Hematopoietic multipotent progenitor cell treated with erythropoietin and hydrocortisone succinate and interleukin-3 and kit ligand, for 4 days (in vitro differentiated cells): ENCODE measurements around the gene KLF11.
"Not testable (repeated sequence)": the region's sequence is repeated elsewhere in the genome, so short reads cannot be mapped to it uniquely, and the experiment has no call there.

Source experiments
- DNase-seq: peaks from one replicate; pipeline ENCODE4 v3.0.0-alpha.2; 2015

KLF11 gene

DNA sequence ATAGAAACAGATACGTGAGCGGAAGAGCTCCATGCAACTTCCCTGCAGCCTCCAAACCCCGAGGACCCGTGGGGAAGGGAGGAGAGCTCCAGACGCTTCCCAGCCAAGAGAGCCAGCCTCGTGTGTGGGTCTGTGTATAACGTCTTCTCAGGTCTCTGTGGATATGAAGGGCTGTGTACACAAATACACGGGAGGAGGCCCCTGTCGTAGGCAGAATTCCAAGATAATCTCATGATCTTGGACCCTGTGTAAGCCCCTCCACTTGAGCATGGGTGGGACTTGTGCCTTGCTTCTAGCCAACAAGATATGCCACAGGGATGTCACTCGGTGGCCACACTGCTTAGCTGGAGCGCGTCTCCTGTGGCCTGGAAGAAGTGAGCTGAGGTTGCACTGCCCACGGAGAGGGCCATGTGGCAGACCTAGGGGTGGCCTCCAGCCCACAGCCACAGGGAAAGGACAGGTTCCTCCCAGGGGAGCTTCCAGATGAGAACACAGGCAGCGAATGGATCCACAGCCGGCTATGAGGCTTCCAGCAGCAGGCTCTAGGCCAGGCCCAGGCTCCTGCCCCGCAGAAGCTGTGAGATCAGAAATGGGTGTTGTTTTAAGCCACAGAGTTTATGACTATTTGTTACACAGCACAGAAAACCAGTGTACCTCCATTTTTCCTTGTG, 15.6 kb upstream of the KLF11 start:
- no peak for DNase-seq

DNA sequence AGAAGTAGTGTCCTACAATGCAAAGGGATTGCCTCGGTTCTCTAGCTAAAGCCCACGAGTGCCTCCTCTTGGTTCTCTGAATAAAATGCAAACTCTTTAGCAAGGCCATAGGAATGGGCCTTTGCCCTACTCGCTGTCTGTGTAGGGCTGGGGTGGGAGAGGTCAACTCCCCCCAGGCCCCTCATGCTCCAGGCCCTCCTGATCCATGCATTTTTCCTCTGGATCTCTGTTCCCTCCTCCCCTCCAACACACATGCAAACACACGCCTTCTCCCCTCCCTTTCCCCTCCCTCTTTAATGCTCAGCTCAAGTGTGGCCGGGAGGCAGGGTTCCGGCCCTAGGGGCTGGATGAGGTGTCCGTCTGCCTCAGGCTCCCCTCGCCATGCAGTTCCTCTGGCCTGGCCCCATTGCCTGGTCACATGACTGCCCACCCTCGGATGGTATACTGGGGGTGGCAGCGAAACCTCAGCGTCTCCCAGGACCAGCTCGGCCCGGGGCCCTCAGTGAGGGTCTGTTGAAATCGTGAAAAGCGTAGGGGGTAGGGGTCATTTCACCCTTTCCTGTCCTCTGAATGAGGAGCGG, 14.9 kb upstream of the KLF11 start:
- DNase-seq = peak; percentile 24

DNA sequence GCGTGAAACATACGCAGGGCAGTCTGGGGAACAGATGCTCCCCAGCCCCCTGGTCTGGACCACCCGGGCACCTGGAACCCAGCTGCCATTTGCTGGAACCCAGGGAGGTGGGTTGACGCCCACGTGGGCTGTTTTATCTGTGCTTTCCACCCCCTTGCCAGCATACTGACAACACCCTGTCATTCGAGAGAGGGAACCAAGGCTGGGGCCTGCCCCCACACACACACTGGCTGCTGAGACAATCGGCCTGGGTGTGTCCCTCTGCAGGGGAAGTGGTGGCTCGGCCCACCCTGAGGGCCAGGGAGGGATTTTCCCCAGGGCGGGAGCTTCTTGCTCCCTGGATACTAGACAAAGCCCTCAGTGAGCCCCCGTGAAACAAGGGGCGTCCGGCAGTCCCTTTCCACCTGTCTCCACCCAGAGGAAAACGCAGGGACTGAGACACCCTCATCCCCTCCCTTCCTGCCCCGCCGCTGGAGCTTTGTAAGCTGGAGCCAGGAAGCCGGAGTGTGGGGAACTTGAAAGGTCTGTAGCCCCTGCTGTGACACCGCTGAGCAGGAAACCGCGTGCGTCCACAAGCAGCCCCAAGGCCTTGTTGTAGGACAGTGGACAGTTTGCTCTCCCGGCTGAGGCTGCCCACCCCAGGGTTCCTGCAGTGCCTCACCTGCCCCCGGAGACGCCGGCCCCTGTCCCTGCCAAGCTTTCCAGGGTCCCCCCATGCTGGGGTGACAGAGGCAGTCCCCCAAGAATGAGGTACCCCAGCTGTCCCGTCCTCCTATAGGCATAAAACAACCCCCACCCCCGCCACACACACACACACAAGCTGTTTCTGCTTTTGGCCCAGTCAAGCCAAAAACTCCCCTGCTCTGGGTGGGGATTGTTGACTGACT, 14.1 kb upstream of the KLF11 start:
- DNase-seq = peak; percentile 98

DNA sequence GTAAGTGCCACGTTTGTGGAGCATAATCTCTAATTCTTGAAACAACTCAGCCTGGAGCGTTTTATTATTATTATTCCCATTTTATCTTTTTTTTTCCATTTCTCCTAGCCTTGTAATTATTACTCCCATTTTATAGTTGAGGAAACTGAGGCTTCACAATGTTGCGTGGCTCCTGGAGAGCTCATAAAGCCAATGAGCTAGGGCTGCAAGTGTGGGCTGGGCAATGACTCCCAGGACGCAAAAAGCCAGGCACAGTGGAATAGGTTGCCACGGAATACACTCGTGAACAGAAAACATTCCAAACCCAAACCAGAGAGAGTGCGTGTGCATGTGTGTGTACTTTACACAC, 13.5 kb upstream of the KLF11 start:
- DNase-seq = no peak

DNA sequence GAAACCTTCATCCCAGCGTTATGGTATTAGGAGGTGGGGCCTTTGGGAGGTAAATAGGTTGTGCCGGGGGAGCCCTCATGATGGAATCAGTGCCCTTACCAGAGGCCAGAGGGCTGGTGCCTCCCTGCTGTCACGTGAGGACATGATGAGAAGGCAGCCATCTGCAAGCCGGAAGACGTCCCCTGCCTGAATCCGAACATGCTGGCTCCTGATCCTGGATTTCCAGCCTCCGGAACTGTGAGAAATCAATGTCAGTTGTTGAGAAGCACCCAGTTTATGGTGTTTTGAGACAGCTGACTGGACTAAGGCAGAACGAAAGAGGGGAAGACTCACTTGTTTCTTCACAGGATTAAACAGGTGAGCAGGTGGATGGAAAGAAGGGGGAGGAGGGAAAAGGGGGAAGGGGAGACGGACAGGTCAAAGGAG, 13.0 kb upstream of the KLF11 start:
- DNase-seq = peak; percentile 30

DNA sequence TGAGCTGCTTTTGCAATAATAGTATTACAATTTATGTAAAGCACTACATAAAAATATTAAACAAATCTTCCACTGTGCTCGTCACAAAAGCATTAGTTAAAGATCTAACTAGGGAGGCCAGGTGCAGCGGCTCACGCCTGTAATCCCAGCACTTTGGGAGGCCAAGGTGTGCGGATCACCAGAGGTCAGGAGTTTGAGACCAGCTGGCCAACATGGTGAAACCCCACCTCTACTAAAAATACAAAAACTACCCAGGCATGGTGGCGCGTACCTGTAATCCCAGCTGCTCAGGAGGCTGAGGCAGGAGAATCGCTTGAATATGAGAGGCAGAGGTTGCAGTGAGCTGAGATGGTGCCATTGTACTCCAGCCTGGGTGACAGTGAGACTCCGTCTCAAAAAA, 12.6 kb upstream of the KLF11 start:
- not testable (repeated sequence) for DNase-seq

DNA sequence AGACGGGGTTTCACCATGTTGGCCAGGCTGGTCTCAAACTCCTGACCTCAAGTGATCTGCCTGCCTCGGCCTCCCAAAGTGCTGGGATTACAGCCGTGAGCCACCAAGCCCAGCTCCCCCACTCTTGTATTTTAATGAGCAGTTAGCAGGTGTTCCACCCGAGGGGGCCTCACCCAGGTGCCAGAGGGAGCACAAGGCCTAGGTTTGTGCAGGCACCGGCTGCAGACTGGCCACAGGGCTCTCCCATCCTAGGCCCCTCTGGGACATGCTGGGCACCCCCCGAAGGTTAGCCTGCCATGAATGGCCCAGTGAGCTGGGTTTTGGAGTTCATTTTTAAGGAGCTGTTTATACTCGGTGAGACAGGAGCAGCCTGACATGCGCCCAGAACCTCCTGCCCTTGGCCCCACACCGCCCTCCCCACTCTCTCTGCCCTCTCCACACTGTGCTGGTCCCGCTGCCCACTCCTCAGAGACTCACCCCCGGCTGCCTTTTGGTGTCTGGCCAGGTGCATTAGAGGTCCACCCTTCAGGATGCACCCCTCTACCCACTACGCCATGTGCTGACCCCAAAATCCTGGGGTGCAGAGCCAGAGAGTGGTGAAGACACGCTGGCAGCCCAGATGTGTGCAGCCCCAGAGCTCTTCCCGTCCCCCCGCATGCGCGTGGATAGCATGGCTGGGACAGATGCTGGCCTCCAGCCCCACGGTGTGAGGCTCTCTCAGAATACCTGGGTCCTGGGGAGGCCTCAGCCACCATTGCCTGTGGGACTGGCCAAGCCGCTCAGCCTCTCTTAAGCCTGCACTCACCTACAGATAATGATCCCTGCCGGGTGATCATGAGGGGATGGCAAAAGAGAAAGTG, 11.2 kb upstream of the KLF11 start:
- DNase-seq = no peak

DNA sequence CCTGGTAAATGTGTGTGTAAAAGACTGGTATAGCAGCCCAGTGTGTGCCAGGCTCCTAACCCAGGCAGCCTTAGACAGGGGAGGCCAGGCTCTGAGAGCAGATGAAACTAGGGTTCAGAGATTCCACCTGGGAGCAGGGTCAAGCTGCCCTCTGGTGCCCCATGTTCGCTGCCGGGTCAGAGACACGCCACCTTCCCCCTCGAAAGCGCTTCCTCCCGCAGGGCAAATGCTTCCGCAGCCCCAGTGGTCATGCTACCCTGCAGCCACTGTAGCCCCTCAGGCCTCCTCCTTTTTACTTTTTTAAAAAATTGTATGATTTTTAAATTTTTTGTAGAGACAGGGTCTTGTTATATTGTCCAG, 10.6 kb upstream of the KLF11 start:
- DNase-seq = no peak

DNA sequence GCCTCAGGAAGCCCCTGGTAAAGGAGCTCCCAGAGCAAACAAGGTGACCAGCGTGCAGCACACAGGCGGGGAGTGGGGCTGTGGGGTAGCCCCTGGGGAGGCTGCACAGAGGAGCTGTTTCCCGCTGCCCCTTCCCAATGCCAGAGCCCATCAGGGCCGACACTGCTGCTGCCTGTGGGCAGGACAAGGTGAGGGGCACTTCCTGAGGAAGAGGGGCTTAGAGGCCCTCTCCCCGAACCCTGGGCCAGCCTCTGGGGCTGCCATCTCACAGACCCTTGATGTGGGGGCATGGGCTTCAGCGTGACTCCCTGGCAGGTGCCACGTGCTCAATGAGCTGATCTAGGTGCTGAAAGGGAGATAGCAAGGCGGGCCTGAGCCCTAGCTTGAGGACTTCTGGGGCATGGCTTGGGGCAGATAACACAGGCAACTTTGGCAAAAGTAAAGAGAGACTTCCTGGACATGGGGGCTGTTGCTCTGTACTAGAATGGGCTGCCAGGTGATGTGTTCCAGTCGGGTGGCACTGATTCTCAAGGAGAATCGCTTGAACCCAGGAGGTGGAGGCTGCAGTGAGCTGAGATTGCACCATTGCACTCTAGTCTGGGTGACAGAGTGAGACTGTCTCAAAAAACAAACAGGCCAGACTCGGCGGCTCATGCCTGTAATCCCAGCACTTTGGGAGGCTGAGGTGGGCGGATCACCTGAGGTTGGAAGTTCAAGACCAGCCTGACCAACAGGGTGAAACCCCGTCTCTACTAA, 9.9 kb upstream of the KLF11 start:
- peak; percentile 79 for DNase-seq

DNA sequence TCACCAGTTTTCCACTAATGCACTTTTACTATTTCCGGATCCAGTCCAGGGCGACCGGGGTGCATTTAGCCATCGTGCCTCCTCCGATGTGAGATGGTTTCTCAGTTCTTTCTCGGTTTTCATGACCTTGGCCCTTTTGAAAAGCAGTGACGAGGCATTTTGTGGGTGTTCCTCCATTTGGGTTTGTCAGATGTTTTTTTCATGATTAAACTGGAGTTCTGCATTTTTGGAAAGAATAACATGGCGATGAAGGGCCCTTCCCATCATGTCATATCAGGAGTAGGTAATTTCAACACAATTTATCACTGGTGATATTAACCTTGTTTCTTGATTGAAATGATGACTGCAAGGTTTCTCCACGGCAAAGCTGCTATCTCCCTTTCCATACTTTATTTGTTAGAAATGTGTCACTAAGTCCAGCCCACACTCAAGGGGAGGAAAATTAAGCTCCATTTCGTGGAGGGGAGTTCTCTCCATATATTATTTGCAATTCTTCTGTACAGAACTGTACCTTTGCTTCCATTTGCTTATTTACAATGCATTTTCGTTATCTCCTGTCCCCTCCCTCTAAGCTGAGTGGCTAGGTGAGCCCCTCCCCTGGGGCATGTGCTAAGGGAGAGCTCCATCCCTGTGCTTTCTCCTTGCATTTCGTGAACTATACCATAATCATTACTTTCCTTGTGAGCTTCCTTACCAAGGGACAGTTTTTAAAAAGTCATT, 8.9 kb upstream of the KLF11 start:
- peak; percentile 33 for DNase-seq

DNA sequence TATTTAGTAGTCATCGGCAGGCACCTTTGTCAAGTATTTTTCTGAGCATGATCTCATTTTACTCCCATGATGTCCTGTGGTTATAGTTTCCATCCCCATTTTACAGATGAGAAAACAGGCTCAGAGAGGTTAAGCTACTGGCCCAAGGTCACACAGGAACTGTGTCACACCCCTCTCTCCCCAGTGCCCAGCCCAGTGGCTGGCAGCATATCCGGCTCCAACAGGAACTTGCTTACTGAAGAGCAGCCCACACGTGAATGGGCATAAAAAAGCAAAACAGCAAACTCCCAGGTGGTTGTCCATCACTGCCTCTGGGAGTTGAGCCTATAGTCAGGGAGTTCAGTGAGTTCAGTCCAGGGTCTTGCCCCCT, 8.3 kb upstream of the KLF11 start:
- DNase-seq = no peak

DNA sequence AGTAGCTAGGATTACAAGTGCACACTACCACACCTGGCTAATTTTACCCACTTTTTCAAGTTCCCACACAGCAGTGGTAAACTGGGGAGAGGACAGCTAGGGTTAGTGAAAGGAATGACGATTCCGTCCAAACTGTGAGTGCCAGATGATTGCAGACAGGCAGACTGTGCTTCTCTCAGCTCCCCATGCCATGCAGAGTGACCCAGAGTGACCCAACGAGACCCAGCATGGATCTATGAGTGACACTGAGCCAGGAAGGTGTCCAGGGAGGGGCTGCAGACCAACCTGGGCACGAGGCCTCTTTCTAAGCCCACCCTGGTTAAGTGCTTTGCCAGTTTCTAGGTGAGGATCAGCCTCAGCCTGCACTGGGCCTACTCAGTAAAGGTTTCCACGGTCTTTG, 7.7 kb upstream of the KLF11 start:
- DNase-seq = no peak

DNA sequence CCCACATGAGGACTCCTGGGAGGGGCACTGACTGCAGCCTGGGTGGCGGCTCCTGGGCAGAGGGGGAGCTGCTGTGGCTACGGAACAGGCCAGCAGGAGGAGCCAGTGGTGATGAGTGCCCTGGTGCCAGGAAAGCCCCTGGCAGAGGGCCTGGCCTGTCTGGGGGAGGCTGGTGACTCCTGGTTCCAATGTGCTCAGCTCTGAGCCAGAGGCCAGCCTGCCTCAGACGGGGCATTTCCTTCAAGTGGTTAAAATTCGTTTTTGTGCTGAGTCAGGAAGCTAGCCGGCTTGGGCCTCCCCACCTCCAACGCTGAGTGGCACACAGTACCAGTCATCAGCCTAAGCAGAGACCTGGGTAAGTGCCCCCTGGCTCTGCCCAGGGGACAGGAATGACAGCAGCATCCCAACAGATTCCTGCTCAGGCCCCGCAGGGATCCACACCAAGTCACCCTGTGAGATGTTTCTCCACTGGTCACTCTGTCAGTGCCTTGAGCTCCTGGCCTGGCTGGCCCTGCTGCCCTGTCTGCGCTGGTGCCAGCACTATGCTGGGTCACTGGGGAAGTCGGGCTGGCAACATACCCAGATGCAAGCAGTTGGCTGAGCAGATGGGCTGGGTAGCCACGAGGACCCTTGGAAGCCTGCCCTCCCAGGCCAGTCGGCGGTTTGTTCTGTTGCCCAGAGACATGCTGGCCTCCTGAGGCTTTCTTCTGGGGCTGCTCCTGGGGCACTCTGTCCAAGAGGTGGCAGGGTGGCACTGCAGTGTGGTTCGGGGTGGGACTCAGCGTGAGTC, 7.1 kb upstream of the KLF11 start:
- DNase-seq = peak; percentile 82

DNA sequence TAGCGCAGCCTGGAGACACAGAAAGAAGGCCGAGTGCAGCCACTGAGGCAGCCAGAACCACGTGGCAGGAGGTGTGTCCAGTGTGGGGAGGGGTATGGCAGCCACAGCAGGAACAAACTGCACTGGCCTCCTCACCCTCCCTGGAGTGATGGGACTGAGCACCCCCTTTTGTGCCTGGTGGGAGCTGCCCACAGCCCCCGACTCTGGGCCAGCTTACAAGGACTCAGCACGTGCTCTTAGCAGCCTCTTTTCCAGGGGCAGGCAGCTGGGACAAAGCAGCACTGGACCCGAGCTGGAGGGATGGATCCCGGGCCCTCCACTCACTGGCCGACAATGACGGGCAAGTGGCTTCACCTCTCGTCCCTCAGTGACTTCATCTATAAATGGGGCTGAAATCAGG, 5.2 kb upstream of the KLF11 start:
- no peak for DNase-seq

DNA sequence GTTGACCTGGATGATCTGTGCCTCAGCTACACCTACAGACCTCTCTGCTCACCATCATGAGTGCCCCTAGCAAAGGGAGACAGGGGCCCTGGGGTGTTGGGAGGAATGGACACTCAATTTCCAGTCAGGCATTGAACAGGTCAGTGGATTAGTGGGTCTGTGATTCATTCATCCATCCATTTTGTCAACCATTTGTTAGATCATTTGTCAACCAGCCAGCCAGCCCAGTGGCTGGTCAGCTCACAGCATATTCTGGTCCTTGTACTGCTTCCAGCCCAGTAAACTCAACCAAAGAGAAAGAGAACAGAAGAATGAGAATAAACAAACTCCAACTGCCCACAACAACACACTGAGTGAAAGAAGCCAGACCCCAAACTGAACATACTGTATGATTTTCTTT, 4.6 kb upstream of the KLF11 start:
- DNase-seq = no peak

DNA sequence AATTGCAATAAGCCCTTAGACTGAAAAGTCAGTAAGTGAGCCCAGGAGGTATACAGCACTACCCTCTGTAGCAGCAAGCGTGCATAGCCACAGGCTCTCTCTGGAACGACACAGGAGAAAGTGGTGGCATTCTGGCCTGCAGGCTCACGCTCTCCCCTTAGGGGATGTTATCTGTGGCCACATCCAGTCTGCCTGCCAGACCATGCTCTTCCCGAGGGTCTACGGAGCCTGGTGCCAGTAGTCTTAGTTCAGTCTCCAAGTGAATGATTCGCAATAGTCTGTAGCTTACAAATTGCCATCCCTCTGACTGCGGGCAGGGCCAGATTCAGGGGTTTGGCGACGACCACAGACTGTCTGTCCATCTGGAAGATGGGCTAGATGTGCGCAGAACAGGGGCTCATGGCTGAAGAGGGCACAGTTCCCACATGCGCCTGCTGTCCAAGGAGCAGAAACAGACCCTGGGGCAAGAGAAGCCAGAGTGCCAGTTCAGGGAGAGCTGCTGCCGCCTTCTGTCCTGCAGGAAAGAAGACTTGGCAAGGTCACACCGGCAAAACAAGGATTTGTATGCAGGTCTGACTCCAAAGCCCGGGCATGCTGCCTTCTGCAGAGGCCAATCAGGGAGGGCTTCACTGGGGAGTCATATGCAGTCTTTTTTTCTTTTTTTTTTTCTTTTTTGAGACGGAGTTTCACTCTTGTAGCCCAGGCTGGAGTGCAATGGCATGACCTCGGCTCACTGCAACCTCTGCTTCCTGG, 3.5 kb upstream of the KLF11 start:
- DNase-seq = no peak

DNA sequence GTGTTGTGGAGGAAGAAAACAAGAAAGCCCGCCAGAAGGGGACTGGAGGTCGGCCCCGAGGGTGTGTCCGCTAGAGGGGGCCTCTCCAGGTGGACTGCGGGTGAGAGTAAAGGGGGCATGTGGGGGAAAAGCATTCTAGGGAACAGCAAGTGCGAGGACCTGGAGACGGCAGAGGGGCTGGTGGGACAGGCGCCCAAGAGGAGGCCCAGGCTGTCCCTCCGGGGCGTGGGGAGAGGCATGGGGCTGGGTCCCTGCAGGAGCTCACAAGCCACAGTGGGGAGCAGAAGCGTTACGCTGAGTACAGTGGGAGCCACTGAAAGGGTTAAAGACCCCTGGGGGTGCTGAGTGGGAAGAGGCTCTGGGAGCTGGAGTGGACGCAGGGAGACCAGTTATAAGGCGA, 1.6 kb upstream of the KLF11 start:
- no peak for DNase-seq

DNA sequence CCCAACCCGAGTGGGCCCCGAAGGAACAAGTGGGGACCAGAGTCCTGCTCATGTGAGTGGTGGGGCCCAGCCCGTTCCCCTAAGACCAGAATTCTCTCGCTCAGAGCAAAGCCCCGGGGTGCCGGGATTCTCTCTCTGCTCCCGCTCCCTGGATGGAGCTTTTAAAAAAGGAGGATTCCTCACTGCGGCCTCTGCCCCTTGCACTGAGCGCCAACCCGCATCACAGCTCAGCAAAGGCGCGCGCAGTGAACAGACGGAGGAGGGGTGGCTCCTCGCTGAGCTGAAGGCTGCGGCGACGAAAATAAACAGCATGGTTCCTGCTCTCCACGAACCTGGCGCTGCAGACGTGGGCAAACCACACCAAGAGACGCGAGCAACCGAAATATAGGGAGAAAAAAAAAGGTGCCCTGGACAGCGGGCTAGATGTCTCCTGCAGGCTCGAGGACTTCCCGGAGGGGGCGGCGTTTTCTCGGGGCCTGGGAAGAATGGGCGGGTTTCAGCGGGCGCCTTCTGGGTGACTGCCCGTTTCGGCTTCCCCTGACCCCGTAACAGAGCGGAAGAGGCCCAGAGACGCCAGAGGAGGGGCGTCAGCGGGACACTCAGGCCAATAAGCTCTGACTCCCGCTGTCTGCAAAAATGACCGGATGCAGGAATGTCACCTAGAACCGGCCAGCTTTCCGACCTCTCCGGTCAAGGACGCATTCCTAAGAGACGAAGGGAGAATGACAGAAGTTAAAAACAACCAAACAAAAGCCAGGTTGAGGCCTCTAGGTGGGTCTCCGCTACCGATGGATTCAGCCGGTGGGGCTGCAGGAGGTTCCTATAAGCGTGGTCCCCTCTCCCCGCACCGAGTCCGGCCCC, 819 bp upstream of the KLF11 start:
- peak; percentile 50 for DNase-seq

DNA sequence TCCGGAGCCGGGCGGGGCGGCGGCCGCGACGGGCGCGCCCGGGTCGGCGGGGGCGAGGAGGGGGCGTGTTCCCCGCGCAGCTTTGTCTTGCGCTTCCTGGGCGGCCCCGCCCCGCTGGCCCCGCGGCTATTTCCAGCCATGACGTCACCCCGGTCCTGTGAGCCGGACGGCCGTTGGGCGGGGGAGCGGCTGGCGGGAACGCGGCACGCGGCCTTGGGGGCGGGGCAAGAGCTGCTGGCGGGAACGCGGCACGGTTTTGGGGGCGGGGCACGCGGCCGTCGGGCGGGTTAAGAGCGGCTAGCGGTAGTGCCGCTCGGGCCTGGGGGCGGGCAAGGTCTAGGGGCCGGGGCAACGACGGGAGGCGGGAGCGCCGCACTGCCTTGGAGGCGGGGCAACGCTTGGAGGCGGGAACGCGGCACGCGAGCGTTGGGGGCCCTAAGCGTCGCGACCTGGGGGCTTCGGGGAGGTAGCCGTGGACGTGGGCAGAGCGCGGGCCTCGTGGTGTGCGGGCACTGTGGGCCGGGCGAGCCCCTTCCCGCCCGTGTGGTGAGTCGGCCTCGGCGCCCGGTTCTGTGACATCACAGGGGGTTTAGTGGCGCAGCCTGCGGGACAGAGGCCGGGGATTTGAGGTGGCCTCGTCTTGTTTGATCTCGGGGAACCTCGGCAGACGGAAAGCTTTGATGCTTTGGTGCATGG, 704 bp downstream of the KLF11 start:
- DNase-seq = peak; percentile 94
